Hematopoietic multipotent progenitor cell treated with erythropoietin and hydrocortisone succinate and interleukin-3 and kit ligand, for 17 days (in vitro differentiated cells): ENCODE data around the gene INF2.

Source experiments
- DNase-seq: peaks from one replicate; pipeline ENCODE4 v3.0.0-alpha.2; 2015; ENCODE audit warnings: low spot score

INF2 gene

GRCh38 chr14:104689881-104690711, 678 bp downstream of the INF2 start:
- peak; percentile 31 for DNase-seq

GRCh38 chr14:104690861-104691455, 1.5 kb downstream of the INF2 start:
- DNase-seq, result no peak

GRCh38 chr14:104691546-104692260, 2.3 kb downstream of the INF2 start:
- no peak for DNase-seq

GRCh38 chr14:104692261-104692938, 3.0 kb downstream of the INF2 start:
- no peak for DNase-seq

GRCh38 chr14:104692939-104693315, 3.5 kb downstream of the INF2 start:
- no peak for DNase-seq

- DNase-seq, result no peak
Measured at GRCh38 chr14:104693482-104694431, 4.3 kb downstream of the INF2 start.

- DNase-seq, result no peak
Measured at GRCh38 chr14:104694475-104694950, 5.1 kb downstream of the INF2 start.

- DNase-seq, result peak; percentile 90
Measured at GRCh38 chr14:104694991-104695659, 5.7 kb downstream of the INF2 start.

- DNase-seq, result peak; percentile 13
Measured at GRCh38 chr14:104695660-104696000, 6.2 kb downstream of the INF2 start.

GRCh38 chr14:104696671-104697316, 7.4 kb downstream of the INF2 start:
- peak; percentile 58 for DNase-seq

- DNase-seq, result peak; percentile 28
Measured at GRCh38 chr14:104697317-104697703, 7.9 kb downstream of the INF2 start.

- DNase-seq, result no peak
Measured at GRCh38 chr14:104697892-104698583, 8.6 kb downstream of the INF2 start.

GRCh38 chr14:104698688-104699425, 9.4 kb downstream of the INF2 start:
- no peak for DNase-seq

- DNase-seq, result no peak
Measured at GRCh38 chr14:104699426-104699748, 10.0 kb downstream of the INF2 start.

- no peak for DNase-seq
Measured at GRCh38 chr14:104700225-104700651, 10.8 kb downstream of the INF2 start.

GRCh38 chr14:104700747-104701217, 11.4 kb downstream of the INF2 start:
- peak; percentile 74 for DNase-seq

GRCh38 chr14:104701383-104702076, 12.1 kb downstream of the INF2 start:
- DNase-seq, result no peak

GRCh38 chr14:104702106-104702505, 12.7 kb downstream of the INF2 start:
- no peak for DNase-seq
